Measurements from ENCODE around the gene PHLDB3. TPM values are rescaled to one million over a fixed set of nuclear protein-coding genes. Genes with fewer than 3 reads are reported as not detected.

Gene PHLDB3
- total RNA-seq, 1 donor from 2014 or later: 3.4 TPM

DNA sequence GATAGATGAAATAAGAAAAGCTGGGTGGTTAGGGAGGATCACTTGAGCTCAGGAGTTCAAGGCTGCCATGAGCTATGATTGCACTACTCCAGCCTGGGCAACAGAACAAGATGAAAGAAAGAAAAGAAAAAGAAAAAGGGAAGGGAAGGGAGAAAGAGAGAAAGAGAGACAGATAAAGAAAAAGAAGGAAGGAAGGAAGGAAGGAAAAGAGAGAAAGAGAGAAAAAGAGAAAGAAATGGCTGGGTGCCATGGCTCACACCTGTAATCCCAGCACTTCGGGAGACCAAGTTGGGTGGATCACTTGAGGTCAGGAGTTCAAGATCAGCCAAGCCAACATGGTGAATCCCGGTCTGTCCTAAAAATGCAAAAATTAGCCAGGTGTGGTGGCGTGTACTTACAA is 68.8 kb downstream of the PHLDB3 start:
- Histone ChIP-seq H3K36me3 (no peaks in the 10 kb centered on the region), H3F3A (ENCODE audit: low read depth) (no peaks in the 10 kb centered on the region), H3K27ac (no peak overlapping the region), H4K20me1 (ENCODE audit: low read depth) (no peaks in the 10 kb centered on the region), H3K4me3 (no peak overlapping the region), H3K4me2 (no peak overlapping the region), H3K79me2 (ENCODE audit: low read depth) (no peaks in the 10 kb centered on the region), H3K4me1 (no peaks in the 10 kb centered on the region), H3K9ac (no peak overlapping the region), H3K9me3 (ENCODE audit: low read depth) (no peaks in the 10 kb centered on the region), H3K27me3 (no peaks in the 10 kb centered on the region), H2AFZ (replicated peaks) (no peak overlapping the region)
- no peak for DNase-seq (ENCODE audit: low spot score)
- Mint-ChIP-seq H3K9me3 (no peaks in the 10 kb centered on the region), H3K4me3 (no peak overlapping the region), H3K27ac (no peak overlapping the region), H3K27me3 (ENCODE audit: insufficient read depth, low read depth) (peaks cover 6% of the 10 kb centered on the region), H3K36me3 (no peaks in the 10 kb centered on the region), H3K4me1 (no peaks in the 10 kb centered on the region)
- no peak for TF ChIP-seq EZH2phosphoT487 (IDR thresholded peaks at IDR 0.05)
- TF ChIP-seq EZH2 (IDR thresholded peaks at IDR 0.05): no peak
- TF ChIP-seq CTCF (IDR thresholded peaks at IDR 0.05): no peak

- no peak overlapping the region for H3K4me3 ChIP-seq
- TF ChIP-seq EZH2phosphoT487 (IDR thresholded peaks at IDR 0.05) (no peak), EZH2 (IDR thresholded peaks at IDR 0.05) (no peak), CTCF (IDR thresholded peaks at IDR 0.05) (no peak)
- no peak overlapping the region for H3K9ac ChIP-seq
- H3F3A ChIP-seq (ENCODE audit: low read depth): no peaks in the 10 kb centered on the region
- H3K27me3 Mint-ChIP-seq (ENCODE audit: insufficient read depth, low read depth): peaks cover 6% of the 10 kb centered on the region
- no peak overlapping the region for H3K4me2 ChIP-seq
- no peaks in the 10 kb centered on the region for H3K9me3 Mint-ChIP-seq
- no peaks in the 10 kb centered on the region for H3K36me3 Mint-ChIP-seq
- no peaks in the 10 kb centered on the region for H3K79me2 ChIP-seq (ENCODE audit: low read depth)
- H3K27ac ChIP-seq: no peak overlapping the region
- H3K4me1 Mint-ChIP-seq: no peaks in the 10 kb centered on the region
- DNase-seq (ENCODE audit: low spot score): no peak
- H3K4me3 Mint-ChIP-seq: no peak overlapping the region
- H4K20me1 ChIP-seq (ENCODE audit: low read depth): no peaks in the 10 kb centered on the region
- no peak overlapping the region for H3K27ac Mint-ChIP-seq
- H3K4me1 ChIP-seq: no peaks in the 10 kb centered on the region
- no peaks in the 10 kb centered on the region for H3K27me3 ChIP-seq
- no peak overlapping the region for H2AFZ ChIP-seq (replicated peaks)
- no peaks in the 10 kb centered on the region for H3K36me3 ChIP-seq
- H3K9me3 ChIP-seq (ENCODE audit: low read depth): no peaks in the 10 kb centered on the region
Measured at GRCh38 chr19:43433689-43434088, 70.9 kb downstream of the PHLDB3 start.

DNA sequence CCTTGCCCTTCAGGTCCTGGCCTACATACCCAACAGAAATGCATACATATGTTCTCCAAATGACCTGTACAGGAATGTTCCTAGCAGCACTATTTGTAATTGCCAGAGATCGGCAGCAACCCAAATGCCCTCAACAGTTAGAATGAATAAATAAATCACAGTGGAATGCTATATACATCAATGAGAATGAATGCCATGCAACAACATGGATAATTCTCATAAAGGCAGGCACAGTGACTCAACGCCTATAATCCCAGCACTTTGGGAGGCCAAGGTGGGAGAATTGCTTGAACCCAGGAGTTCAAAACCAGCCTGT is 71.2 kb downstream of the PHLDB3 start:
- H3K4me1 Mint-ChIP-seq: no peaks in the 10 kb centered on the region
- H3K36me3 ChIP-seq: no peaks in the 10 kb centered on the region
- H3K4me3 Mint-ChIP-seq: no peak overlapping the region
- H3K27ac ChIP-seq: no peak overlapping the region
- H3K4me2 ChIP-seq: no peak overlapping the region
- no peaks in the 10 kb centered on the region for H3K9me3 ChIP-seq (ENCODE audit: low read depth)
- no peaks in the 10 kb centered on the region for H3F3A ChIP-seq (ENCODE audit: low read depth)
- H3K4me1 ChIP-seq: no peaks in the 10 kb centered on the region
- H3K79me2 ChIP-seq (ENCODE audit: low read depth): no peaks in the 10 kb centered on the region
- H3K4me3 ChIP-seq: no peak overlapping the region
- H2AFZ ChIP-seq (replicated peaks): no peak overlapping the region
- TF ChIP-seq EZH2phosphoT487 (IDR thresholded peaks at IDR 0.05): no peak
- no peak for TF ChIP-seq CTCF (IDR thresholded peaks at IDR 0.05)
- no peak for DNase-seq (ENCODE audit: low spot score)
- no peak overlapping the region for H3K27ac Mint-ChIP-seq
- H4K20me1 ChIP-seq (ENCODE audit: low read depth): no peaks in the 10 kb centered on the region
- H3K36me3 Mint-ChIP-seq: no peaks in the 10 kb centered on the region
- no peaks in the 10 kb centered on the region for H3K9me3 Mint-ChIP-seq
- peaks cover 6% of the 10 kb centered on the region for H3K27me3 Mint-ChIP-seq (ENCODE audit: insufficient read depth, low read depth)
- H3K27me3 ChIP-seq: no peaks in the 10 kb centered on the region
- no peak overlapping the region for H3K9ac ChIP-seq

GRCh38 chr19:43430976-43431375 is 73.6 kb downstream of the PHLDB3 start:
- Mint-ChIP-seq H3K36me3 (no peaks in the 10 kb centered on the region), H3K27me3 (ENCODE audit: insufficient read depth, low read depth) (peaks cover 8% of the 10 kb centered on the region), H3K9me3 (no peaks in the 10 kb centered on the region), H3K4me1 (peaks cover 4% of the 10 kb centered on the region), H3K4me3 (no peak overlapping the region), H3K27ac (no peak overlapping the region)
- H3K4me1 ChIP-seq: no peaks in the 10 kb centered on the region
- H3K9ac ChIP-seq: no peak overlapping the region
- no peak overlapping the region for H3K4me3 ChIP-seq
- H3K27ac ChIP-seq: no peak overlapping the region
- no peaks in the 10 kb centered on the region for H4K20me1 ChIP-seq (ENCODE audit: low read depth)
- DNase-seq (ENCODE audit: low spot score): no peak
- TF ChIP-seq EZH2phosphoT487 (IDR thresholded peaks at IDR 0.05) (no peak), EZH2 (IDR thresholded peaks at IDR 0.05) (no peak), CTCF (IDR thresholded peaks at IDR 0.05) (no peak)
- no peak overlapping the region for H3K4me2 ChIP-seq
- no peaks in the 10 kb centered on the region for H3F3A ChIP-seq (ENCODE audit: low read depth)
- no peaks in the 10 kb centered on the region for H3K79me2 ChIP-seq (ENCODE audit: low read depth)
- no peaks in the 10 kb centered on the region for H3K36me3 ChIP-seq
- no peaks in the 10 kb centered on the region for H3K9me3 ChIP-seq (ENCODE audit: low read depth)
- H3K27me3 ChIP-seq: no peaks in the 10 kb centered on the region
- no peak overlapping the region for H2AFZ ChIP-seq (replicated peaks)

Data from neural progenitor cell (in vitro differentiated cells).